ENCODE measurements around the gene CDPF1.

Gene CDPF1

GRCh38 chr22:46230262-46230901, 19.7 kb downstream of the CDPF1 start:
- no peak for TF ChIP-seq CTCF (IDR thresholded peaks at IDR 0.05; ENCODE audit: insufficient read depth, missing control alignments)
- DNase-seq (ENCODE audit: insufficient read length, low spot score) (no peak), FAIRE-seq (no peak)

- no peak for DNase-seq (ENCODE audit: insufficient read length, low spot score)
- TF ChIP-seq CTCF (IDR thresholded peaks at IDR 0.05; ENCODE audit: insufficient read depth, missing control alignments) = no peak
- no peak for FAIRE-seq
Observed at GRCh38 chr22:46229701-46230100, 20.4 kb downstream of the CDPF1 start.

- TF ChIP-seq CTCF (IDR thresholded peaks at IDR 0.05; ENCODE audit: insufficient read depth, missing control alignments) = no peak
- FAIRE-seq = no peak
Observed at GRCh38 chr22:46226577-46226976, 23.5 kb downstream of the CDPF1 start.

GRCh38 chr22:46225631-46226030, 24.5 kb downstream of the CDPF1 start:
- TF ChIP-seq CTCF (IDR thresholded peaks at IDR 0.05; ENCODE audit: insufficient read depth, missing control alignments) = no peak
- FAIRE-seq (no peak), DNase-seq (ENCODE audit: insufficient read length, low spot score) (no peak)

More at GRCh38 chr22:46226577-46226976, 23.5 kb downstream of the CDPF1 start:
- no peak for DNase-seq (ENCODE audit: insufficient read length, low spot score)

GRCh38 chr22:46224898-46225290, 25.2 kb downstream of the CDPF1 start:
- FAIRE-seq = no peak
- no peak for DNase-seq (ENCODE audit: insufficient read length, low spot score)
- TF ChIP-seq CTCF (IDR thresholded peaks at IDR 0.05; ENCODE audit: insufficient read depth, missing control alignments) = no peak

- no peak for DNase-seq (ENCODE audit: insufficient read length, low spot score)
- FAIRE-seq = no peak
- TF ChIP-seq CTCF (IDR thresholded peaks at IDR 0.05; ENCODE audit: insufficient read depth, missing control alignments) = no peak
Observed at GRCh38 chr22:46224044-46224897, 25.8 kb downstream of the CDPF1 start.

- FAIRE-seq (no peak), DNase-seq (ENCODE audit: insufficient read length, low spot score) (no peak)
- TF ChIP-seq CTCF (IDR thresholded peaks at IDR 0.05; ENCODE audit: insufficient read depth, missing control alignments) = no peak
Observed at GRCh38 chr22:46220921-46221320, 29.2 kb downstream of the CDPF1 start.
